ENCODE measurements around the gene ADNP2.

- TF ChIP-seq TAF1 (IDR thresholded peaks at IDR 0.05; ENCODE audit: borderline replicate concordance, low read depth, low read length) (no peak), POLR2A (IDR thresholded peaks at IDR 0.05; ENCODE audit: low read depth, low read length) (no peak), POLR2AphosphoS5 (IDR thresholded peaks at IDR 0.05; ENCODE audit: low read depth, low read length) (no peak)
Measured at GRCh38 chr18:80132180-80132812, 23.2 kb downstream of the ADNP2 start.
